Skeletal muscle tissue (tissue), 4 donors: ENCODE measurements around the gene ARID1B. TPM values are rescaled to one million over a fixed set of nuclear protein-coding genes. Genes with fewer than 3 reads are reported as not detected.

ENCODE experiments used
- H3K27ac ChIP-seq: one replicate; pipeline ENCODE4 v1.7.0; 2013; ENCODE audit warnings: mild to moderate bottlenecking, low read depth, low read length, inconsistent platforms
- H3K27me3 ChIP-seq, 3 donors: one replicate each; pipeline ENCODE4 v1.7.0; 2013; ENCODE audit warnings: low read length in 3 of 3; ENCODE audit not compliant: control insufficient read depth in 3 of 3, insufficient read depth in 3 of 3
- H3K36me3 ChIP-seq, 3 donors: one replicate each; pipeline ENCODE4 v1.7.0; 2013; ENCODE audit warnings: low read length in 3 of 3; ENCODE audit not compliant: control insufficient read depth in 3 of 3, insufficient read depth in 3 of 3
- H3K4me1 ChIP-seq, 3 donors: one replicate each; pipeline ENCODE4 v1.7.0; 2013; ENCODE audit warnings: low read length in 3 of 3, mild to moderate bottlenecking in 3 of 3; ENCODE audit not compliant: control insufficient read depth in 3 of 3, insufficient read depth in 3 of 3
- H3K4me3 ChIP-seq, 3 donors: one replicate each; pipeline ENCODE4 v1.7.0; 2013; ENCODE audit warnings: low read length in 3 of 3
- H3K9ac ChIP-seq, 3 donors: one replicate each; pipeline ENCODE4 v1.7.0; 2013; ENCODE audit warnings: low read length in 3 of 3, mild to moderate bottlenecking in 3 of 3, moderate library complexity in 2 of 3, low read depth in 1 of 3
- H3K9me3 ChIP-seq, 3 donors: one replicate each; pipeline ENCODE4 v1.7.0; 2013; ENCODE audit warnings: low read length in 3 of 3; ENCODE audit not compliant: control insufficient read depth in 3 of 3
- total RNA-seq: library from RNA; depleted of rRNA; stranded (reverse); fragments of >200 nt; gene quantifications from one replicate; pipeline ENCODE4 v1.2.3, GENCODE V29; 2014
- donor health status: Osteomylitis.

ARID1B gene
- total RNA-seq, 1 donor from 2014 or later: 73.6 TPM

- H3K27me3 ChIP-seq: no peaks in the 10 kb centered on the region
- H3K9ac ChIP-seq: no peak overlapping the region
- peaks cover 0 to 6% (median 0%) of the 10 kb centered on the region in 3 donors for H3K36me3 ChIP-seq
- no peak overlapping the region for H3K4me3 ChIP-seq
- no peak overlapping the region for H3K27ac ChIP-seq
- no peaks in the 10 kb centered on the region for H3K9me3 ChIP-seq
- peaks cover 4 to 12% (median 6%) of the 10 kb centered on the region in 3 donors for H3K4me1 ChIP-seq
Measured at GRCh38 chr6:157083343-157083742, 306.2 kb downstream of the ARID1B start.

GRCh38 chr6:157086632-157087031 is 309.5 kb downstream of the ARID1B start:
- Histone ChIP-seq H3K9ac (no peak overlapping the region), H3K36me3 (peaks cover 0 to 6% (median 0%) of the 10 kb centered on the region in 3 donors), H3K4me1 (peaks cover 5 to 8% (median 6%) of the 10 kb centered on the region in 3 donors), H3K27ac (no peak overlapping the region), H3K9me3 (no peaks in the 10 kb centered on the region), H3K4me3 (no peak overlapping the region), H3K27me3 (no peaks in the 10 kb centered on the region)

- Histone ChIP-seq H3K36me3 (peaks cover 0 to 6% (median 0%) of the 10 kb centered on the region in 3 donors), H3K27me3 (no peaks in the 10 kb centered on the region), H3K9me3 (no peaks in the 10 kb centered on the region), H3K4me1 (peaks cover 6 to 8% (median 8%) of the 10 kb centered on the region in 3 donors), H3K4me3 (no peak overlapping the region), H3K27ac (no peak overlapping the region), H3K9ac (no peak overlapping the region)
Measured at GRCh38 chr6:157087974-157088373, 310.8 kb downstream of the ARID1B start.

- peaks cover 0 to 6% (median 0%) of the 10 kb centered on the region in 3 donors for H3K36me3 ChIP-seq
- H3K9me3 ChIP-seq: no peaks in the 10 kb centered on the region
- H3K27me3 ChIP-seq: no peaks in the 10 kb centered on the region
- H3K4me1 ChIP-seq: peaks cover 10 to 12% (median 11%) of the 10 kb centered on the region in 3 donors
- no peak overlapping the region for H3K4me3 ChIP-seq
- H3K9ac ChIP-seq: no peak overlapping the region
- no peak overlapping the region for H3K27ac ChIP-seq
Measured at GRCh38 chr6:157088841-157089240, 311.7 kb downstream of the ARID1B start.

GRCh38 chr6:157089258-157089657 is 312.1 kb downstream of the ARID1B start:
- H3K4me3 ChIP-seq: no peak overlapping the region
- H3K27ac ChIP-seq: no peak overlapping the region
- H3K36me3 ChIP-seq: peaks cover 0 to 6% (median 0%) of the 10 kb centered on the region in 3 donors
- H3K9me3 ChIP-seq: no peaks in the 10 kb centered on the region
- no peak overlapping the region for H3K9ac ChIP-seq
- no peaks in the 10 kb centered on the region for H3K27me3 ChIP-seq
- peaks cover 11 to 13% (median 12%) of the 10 kb centered on the region in 3 donors for H3K4me1 ChIP-seq

GRCh38 chr6:157089851-157090250 is 312.7 kb downstream of the ARID1B start:
- peaks cover 11 to 13% (median 12%) of the 10 kb centered on the region in 3 donors for H3K4me1 ChIP-seq
- no peak overlapping the region for H3K9ac ChIP-seq

GRCh38 chr6:157090736-157091135 is 313.6 kb downstream of the ARID1B start:
- Histone ChIP-seq H3K9ac (no peak overlapping the region), H3K4me3 (no peak overlapping the region), H3K27ac (no peak overlapping the region), H3K27me3 (no peaks in the 10 kb centered on the region), H3K36me3 (no peaks in the 10 kb centered on the region), H3K4me1 (peaks cover 11 to 13% (median 12%) of the 10 kb centered on the region in 3 donors), H3K9me3 (no peaks in the 10 kb centered on the region)

More at GRCh38 chr6:157089851-157090250, 312.7 kb downstream of the ARID1B start:
- no peak overlapping the region for H3K4me3 ChIP-seq
- no peaks in the 10 kb centered on the region for H3K9me3 ChIP-seq
- H3K27me3 ChIP-seq: no peaks in the 10 kb centered on the region
- no peak overlapping the region for H3K27ac ChIP-seq
- peaks cover 0 to 2% (median 0%) of the 10 kb centered on the region in 3 donors for H3K36me3 ChIP-seq

- no peaks in the 10 kb centered on the region for H3K36me3 ChIP-seq
- no peak overlapping the region for H3K9ac ChIP-seq
- no peak overlapping the region for H3K27ac ChIP-seq
- H3K4me1 ChIP-seq: peaks cover 11 to 14% (median 14%) of the 10 kb centered on the region in 3 donors
- H3K27me3 ChIP-seq: no peaks in the 10 kb centered on the region
- H3K4me3 ChIP-seq: no peak overlapping the region
- H3K9me3 ChIP-seq: no peaks in the 10 kb centered on the region
Measured at GRCh38 chr6:157091243-157091642, 314.1 kb downstream of the ARID1B start.

GRCh38 chr6:157091856-157092460 is 314.8 kb downstream of the ARID1B start:
- Histone ChIP-seq H3K4me3 (no peak overlapping the region), H3K27ac (no peak overlapping the region), H3K9ac (no peak overlapping the region), H3K9me3 (no peaks in the 10 kb centered on the region), H3K27me3 (no peaks in the 10 kb centered on the region), H3K4me1 (peaks cover 11 to 17% (median 17%) of the 10 kb centered on the region in 3 donors), H3K36me3 (peaks cover 0 to 2% (median 0%) of the 10 kb centered on the region in 3 donors)

GRCh38 chr6:157092736-157093135 is 315.6 kb downstream of the ARID1B start:
- Histone ChIP-seq H3K4me3 (no peak overlapping the region), H3K36me3 (peaks cover 0 to 2% (median 0%) of the 10 kb centered on the region in 3 donors), H3K9me3 (no peaks in the 10 kb centered on the region), H3K4me1 (peaks cover 11 to 17% (median 16%) of the 10 kb centered on the region in 3 donors), H3K27ac (no peak overlapping the region), H3K27me3 (no peaks in the 10 kb centered on the region), H3K9ac (no peak overlapping the region)
